Measurements from ENCODE around the gene ALDOB. TPM values are rescaled to one million over a fixed set of nuclear protein-coding genes. Genes with fewer than 3 reads are reported as not detected.

The ALDOB gene
- total RNA-seq, 4 donors from 2014 or later = 0.52 TPM; not detected in 3

DNA sequence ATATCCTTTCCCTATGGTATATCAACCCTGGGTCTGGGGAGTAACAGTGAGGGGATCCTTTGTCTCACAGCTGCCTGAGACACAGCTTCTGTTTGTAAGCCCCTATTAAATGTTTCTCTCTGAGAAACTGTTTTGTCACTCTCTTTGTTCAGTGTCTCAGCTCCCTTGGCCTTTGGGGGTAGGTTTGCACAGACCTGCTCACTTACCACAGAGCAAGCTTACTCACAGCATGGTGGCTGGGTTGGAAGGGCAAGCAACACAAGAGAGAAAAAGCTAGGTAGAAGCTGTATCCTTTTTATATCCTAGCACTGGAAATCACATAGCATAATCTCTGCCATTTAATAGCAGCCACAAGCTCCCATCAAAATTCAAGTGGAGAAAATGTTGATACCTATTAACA, 55.3 kb downstream of the ALDOB start:
- TF ChIP-seq POLR2A (IDR thresholded peaks at IDR 0.05) (no peak), CTCF (IDR thresholded peaks at IDR 0.05) (no peak)
- H3K4me3 ChIP-seq (ENCODE audit: low read depth, poor library complexity, severe bottlenecking) = no peak overlapping the region
- intact Hi-C loops (cut with DNase I; ENCODE audit: low total_unique reads) = no loop called here
- DNase-seq (ENCODE audit: low spot score in 2 of 2) = no peak

DNA sequence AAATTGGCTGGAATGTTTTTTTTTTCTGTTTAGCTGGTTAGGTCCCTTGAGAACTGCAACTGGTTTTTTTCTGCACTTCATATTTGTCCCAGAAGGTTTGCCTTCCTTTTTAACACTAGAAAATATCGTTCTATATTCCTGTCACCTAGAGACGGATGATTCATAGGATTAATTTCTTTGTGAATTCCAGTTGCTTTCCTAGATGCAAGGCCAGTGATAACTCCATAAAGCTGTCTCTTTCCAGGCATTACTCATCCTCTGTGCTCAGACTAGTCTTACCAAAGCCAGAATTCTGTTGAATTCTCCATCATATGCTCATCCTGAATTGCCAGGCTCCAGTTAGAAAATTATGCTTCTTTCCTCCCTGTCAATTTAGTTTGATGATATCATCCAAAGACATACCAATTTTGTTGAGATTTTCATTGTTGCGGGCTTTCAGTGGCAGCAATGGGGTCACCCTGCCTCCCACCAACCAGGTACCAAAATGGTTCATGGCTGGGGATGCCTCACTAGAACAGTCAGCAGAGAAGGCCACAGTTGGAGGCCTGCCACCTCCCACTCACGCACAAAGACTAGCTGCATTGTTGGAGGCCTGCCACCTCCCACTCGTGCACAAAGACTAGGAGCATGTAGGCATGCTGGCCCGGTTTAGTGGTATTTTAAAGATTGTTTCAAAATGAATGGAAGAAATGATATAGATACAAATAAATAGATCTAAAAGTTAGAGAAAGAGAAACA, 59.3 kb downstream of the ALDOB start:
- TF ChIP-seq CTCF (IDR thresholded peaks at IDR 0.05) (no peak), POLR2A (IDR thresholded peaks at IDR 0.05) (no peak)
- no peak overlapping the region for H3K4me3 ChIP-seq (ENCODE audit: low read depth, poor library complexity, severe bottlenecking)
- intact Hi-C loops (cut with DNase I; ENCODE audit: low total_unique reads) = no loop called here
- no peak for DNase-seq (ENCODE audit: low spot score in 2 of 2)
- 51 to 57% methylated on average over 6 of the region's 6 CpGs for WGBS, 2 donors

DNA sequence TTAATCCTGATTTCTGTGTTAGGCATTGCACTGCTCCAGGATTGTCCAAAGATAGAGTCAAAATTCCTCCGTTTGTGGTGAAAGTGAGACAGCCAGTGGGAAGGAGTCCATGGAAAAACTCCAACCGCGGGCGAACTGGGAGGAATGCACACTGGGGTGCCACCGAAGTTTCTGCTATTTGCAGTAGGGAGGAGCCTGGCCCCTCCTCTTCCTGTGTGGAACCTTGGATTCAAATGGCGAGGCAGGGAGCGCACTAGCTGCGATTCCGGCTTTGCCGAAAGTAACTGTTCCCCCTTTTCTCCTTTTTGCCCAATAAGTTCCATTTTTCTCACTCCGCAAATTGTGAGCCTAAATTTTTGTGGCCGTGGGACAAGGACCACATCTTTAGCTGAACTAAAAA, 60.0 kb downstream of the ALDOB start:
- DNase-seq (ENCODE audit: low spot score in 2 of 2) = no peak
- intact Hi-C loops (cut with DNase I; ENCODE audit: low total_unique reads) = no loop called here
- TF ChIP-seq POLR2A (IDR thresholded peaks at IDR 0.05) (no peak), CTCF (IDR thresholded peaks at IDR 0.05) (no peak)
- H3K4me3 ChIP-seq (ENCODE audit: low read depth, poor library complexity, severe bottlenecking) = no peak overlapping the region
- 88 to 89% methylated on average over 12 of the region's 12 CpGs for WGBS, 2 donors

- intact Hi-C loops (cut with DNase I; ENCODE audit: low total_unique reads) = no loop called here
- no peak for DNase-seq (ENCODE audit: low spot score in 2 of 2)
- H3K4me3 ChIP-seq (ENCODE audit: low read depth, poor library complexity, severe bottlenecking) = no peak overlapping the region
- WGBS, 2 donors = 58 to 61% methylated on average over 2 of the region's 2 CpGs
- TF ChIP-seq CTCF (IDR thresholded peaks at IDR 0.05) (no peak), POLR2A (IDR thresholded peaks at IDR 0.05) (no peak)
Observed at GRCh38 chr9:101372327-101373118, 63.1 kb downstream of the ALDOB start.

- DNase-seq (ENCODE audit: low spot score in 2 of 2) = no peak
- WGBS, 2 donors = 89 to 95% methylated on average over 3 of the region's 3 CpGs
- no peak overlapping the region for H3K4me3 ChIP-seq (ENCODE audit: low read depth, poor library complexity, severe bottlenecking)
- TF ChIP-seq POLR2A (IDR thresholded peaks at IDR 0.05) (no peak), CTCF (IDR thresholded peaks at IDR 0.05) (no peak)
- intact Hi-C loops (cut with DNase I; ENCODE audit: low total_unique reads) = no loop called here
Observed at GRCh38 chr9:101371813-101372212, 63.8 kb downstream of the ALDOB start.

Other genes starting within 250 kb of the ALDOB start
- gene BAAT, start 50.8 kb downstream of the ALDOB start, total RNA-seq = not detected
- gene MRPL50, start 37.2 kb downstream of the ALDOB start, total RNA-seq = 1 to 10 TPM; 3.8 to 9.3 (median 7.5) TPM
- 10 to 100 TPM; 10.2 to 12.8 (median 11.5) TPM for gene ZNF189, start 36.9 kb downstream of the ALDOB start, total RNA-seq
- 10 to 100 TPM; 21.6 to 25.0 (median 23.1) TPM for gene RNF20, start 98.1 kb upstream of the ALDOB start, total RNA-seq
- gene PPP3R2, start 159.2 kb upstream of the ALDOB start, total RNA-seq = not detected